Activated T-helper 1 cell treated with anti-CD3 and anti-CD28 coated beads, Interleukin-12 subunit alpha, Interleukin-12 subunit beta, Interleukin-2, Interleukin-4 antibody, amounts not matched to agents 30 ng/mL and 10 ng/mL and 1 ng/mL, durations not matched to agents 14 hours and 24 hours and 36 hours (primary cell): ENCODE data around the gene PPIA. TPM values are rescaled to one million over a fixed set of nuclear protein-coding genes. Genes with fewer than 3 reads are reported as not detected.

ENCODE experiments used
- DNase-seq: peaks from one replicate; pipeline ENCODE4 v3.0.0; 2021; ENCODE audit warnings: low spot score
- H3K27ac Mint-ChIP-seq: one replicate; pipeline ENCODE4 v1.8.0; 2021; ENCODE audit warnings: mild to moderate bottlenecking, mixed read lengths
- H3K27me3 Mint-ChIP-seq: one replicate; pipeline ENCODE4 v1.8.0; 2022; ENCODE audit warnings: mild to moderate bottlenecking, moderate library complexity, mixed read lengths; ENCODE audit not compliant: insufficient read depth
- H3K36me3 Mint-ChIP-seq: one replicate; pipeline ENCODE4 v1.8.0; 2021; ENCODE audit warnings: low read depth, mixed read lengths
- H3K4me1 Mint-ChIP-seq: one replicate; pipeline ENCODE4 v1.8.0; 2021; ENCODE audit warnings: low read depth, mixed read lengths
- H3K4me3 Mint-ChIP-seq: one replicate; pipeline ENCODE4 v1.8.0; 2021; ENCODE audit warnings: mild to moderate bottlenecking, moderate library complexity, mixed read lengths
- H3K9me3 Mint-ChIP-seq: one replicate; pipeline ENCODE4 v1.8.0; 2021; ENCODE audit warnings: mixed read lengths
- intact Hi-C: fragments of 100-400 bp; cut with micrococcal nuclease; formaldehyde crosslinking; loops from one replicate; pipeline ENCODE4 v1.15.1; 2024
- total RNA-seq: library from RNA; stranded (reverse); gene quantifications from 2 replicates; pipeline ENCODE4 v1.2.3, GENCODE V29; 2022

The PPIA gene
- total RNA-seq, 1 donor from 2014 or later: 2,153 TPM

GRCh38 chr7:44757311-44757710, 39.2 kb upstream of the PPIA start:
- Mint-ChIP-seq H3K27me3 (no peaks in the 10 kb centered on the region), H3K27ac (no peak overlapping the region), H3K9me3 (no peaks in the 10 kb centered on the region), H3K4me1 (peaks cover 15% of the 10 kb centered on the region), H3K36me3 (peaks cover 17% of the 10 kb centered on the region), H3K4me3 (no peak overlapping the region)
- DNase-seq: no peak
- intact Hi-C loops: no loop called here

DNA sequence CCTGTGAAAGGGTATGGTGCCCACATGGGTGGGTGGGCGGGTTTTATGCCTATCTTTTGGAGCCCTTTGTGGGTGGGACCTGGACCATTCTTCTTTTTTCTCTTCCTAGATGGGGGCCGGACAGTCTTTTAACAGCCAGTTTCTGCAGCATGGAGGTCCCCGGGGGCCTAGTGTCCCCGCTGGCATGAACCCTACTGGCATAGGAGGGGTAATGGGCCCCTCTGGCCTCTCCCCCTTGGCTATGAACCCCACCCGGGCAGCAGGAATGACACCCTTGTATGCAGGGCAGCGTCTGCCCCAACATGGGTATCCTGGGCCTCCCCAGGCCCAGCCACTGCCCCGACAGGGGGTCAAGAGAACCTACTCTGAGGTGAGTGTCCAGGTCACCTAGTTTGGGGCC, 38.7 kb upstream of the PPIA start:
- Mint-ChIP-seq H3K9me3 (no peaks in the 10 kb centered on the region), H3K4me1 (peaks cover 10% of the 10 kb centered on the region), H3K27ac (no peak overlapping the region), H3K36me3 (peaks cover 17% of the 10 kb centered on the region), H3K4me3 (no peak overlapping the region), H3K27me3 (no peaks in the 10 kb centered on the region)
- intact Hi-C loops: no loop called here
- DNase-seq: no peak

GRCh38 chr7:44759246-44759645, 37.2 kb upstream of the PPIA start:
- Mint-ChIP-seq H3K9me3 (no peaks in the 10 kb centered on the region), H3K27me3 (no peaks in the 10 kb centered on the region), H3K4me3 (no peak overlapping the region), H3K4me1 (no peaks in the 10 kb centered on the region), H3K36me3 (peaks cover 27% of the 10 kb centered on the region), H3K27ac (no peak overlapping the region)
- no peak for DNase-seq
- intact Hi-C loops: no loop called here

DNA sequence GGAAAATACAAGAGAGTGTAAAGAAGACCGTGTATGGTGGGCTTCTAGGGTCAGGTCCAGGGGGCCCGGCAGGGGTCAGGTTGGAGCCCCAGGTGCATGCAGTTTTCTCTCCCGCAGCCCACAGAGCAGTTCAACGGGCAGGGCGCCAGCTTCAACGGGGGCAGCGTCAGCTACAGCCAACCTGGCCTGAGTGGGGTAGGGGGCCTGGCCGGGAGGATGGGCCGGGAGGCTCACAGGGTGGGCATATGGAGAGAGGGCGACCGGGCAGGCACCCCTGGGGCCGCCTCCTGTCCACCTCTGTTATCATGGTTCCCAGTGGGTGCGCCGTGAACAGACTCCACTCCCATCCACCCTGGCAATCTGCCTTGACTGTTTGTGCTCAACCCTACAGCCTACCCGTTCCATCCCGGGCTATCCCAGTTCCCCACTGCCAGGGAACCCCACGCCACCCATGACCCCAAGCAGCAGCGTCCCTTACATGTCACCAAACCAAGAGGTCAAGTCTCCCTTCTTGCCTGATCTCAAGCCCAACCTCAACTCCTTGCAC, 36.4 kb upstream of the PPIA start:
- Mint-ChIP-seq H3K27ac (no peak overlapping the region), H3K9me3 (no peaks in the 10 kb centered on the region), H3K4me3 (no peak overlapping the region), H3K27me3 (no peaks in the 10 kb centered on the region), H3K36me3 (peaks cover 31% of the 10 kb centered on the region), H3K4me1 (no peaks in the 10 kb centered on the region)
- intact Hi-C loops: no loop called here
- DNase-seq: no peak

DNA sequence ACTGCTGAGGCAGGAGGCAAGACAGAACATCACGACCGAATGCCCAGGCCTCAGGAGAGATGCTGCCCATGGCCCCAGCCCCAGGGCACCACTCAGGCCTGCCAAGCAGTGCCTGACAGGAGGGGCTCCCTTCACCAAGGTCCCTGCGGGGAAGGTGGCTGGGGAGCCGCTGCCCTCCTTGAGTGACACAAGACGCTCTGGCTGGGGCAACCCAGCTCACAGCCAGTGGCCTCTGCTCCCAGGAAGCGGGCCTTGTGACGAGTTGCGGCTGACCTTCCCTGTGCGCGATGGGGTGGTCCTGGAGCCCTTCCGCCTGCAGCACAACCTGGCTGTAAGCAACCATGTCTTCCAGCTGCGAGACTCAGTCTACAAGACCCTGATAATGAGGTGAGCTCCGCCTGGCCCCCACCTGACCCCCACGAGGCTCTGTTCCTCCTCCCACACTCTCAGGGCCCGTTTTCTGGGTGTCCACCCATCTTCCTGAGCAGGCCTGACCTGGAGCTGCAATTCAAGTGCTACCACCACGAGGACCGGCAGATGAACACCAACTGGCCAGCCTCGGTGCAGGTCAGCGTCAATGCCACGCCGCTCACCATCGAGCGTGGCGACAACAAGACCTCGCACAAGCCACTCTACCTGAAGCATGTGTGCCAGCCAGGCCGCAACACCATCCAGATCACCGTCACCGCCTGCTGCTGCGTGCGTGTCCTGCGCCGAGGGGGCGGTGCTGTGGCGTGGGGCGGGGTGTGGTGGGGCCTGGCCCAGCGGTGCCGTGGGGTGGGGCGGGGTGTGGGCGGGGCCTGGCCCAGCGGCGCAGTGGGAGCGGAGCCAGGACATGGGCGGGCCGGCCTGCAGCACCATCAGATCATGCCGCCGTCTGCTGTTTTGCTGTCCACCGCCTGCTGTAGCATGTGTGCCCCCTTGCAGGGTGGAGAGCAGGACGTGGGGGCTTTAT, 35.0 kb upstream of the PPIA start:
- no peaks in the 10 kb centered on the region for H3K4me1 Mint-ChIP-seq
- no peaks in the 10 kb centered on the region for H3K9me3 Mint-ChIP-seq
- H3K27ac Mint-ChIP-seq: no peak overlapping the region
- H3K4me3 Mint-ChIP-seq: no peak overlapping the region
- DNase-seq: no peak
- intact Hi-C loops: no loop called here
- H3K36me3 Mint-ChIP-seq: peaks cover 33% of the 10 kb centered on the region
- no peaks in the 10 kb centered on the region for H3K27me3 Mint-ChIP-seq

GRCh38 chr7:44762300-44762699, 34.2 kb upstream of the PPIA start:
- Mint-ChIP-seq H3K27me3 (no peaks in the 10 kb centered on the region), H3K27ac (no peak overlapping the region), H3K4me1 (no peaks in the 10 kb centered on the region), H3K4me3 (no peak overlapping the region), H3K36me3 (peaks cover 38% of the 10 kb centered on the region), H3K9me3 (no peaks in the 10 kb centered on the region)
- intact Hi-C loops: no loop called here
- no peak for DNase-seq

DNA sequence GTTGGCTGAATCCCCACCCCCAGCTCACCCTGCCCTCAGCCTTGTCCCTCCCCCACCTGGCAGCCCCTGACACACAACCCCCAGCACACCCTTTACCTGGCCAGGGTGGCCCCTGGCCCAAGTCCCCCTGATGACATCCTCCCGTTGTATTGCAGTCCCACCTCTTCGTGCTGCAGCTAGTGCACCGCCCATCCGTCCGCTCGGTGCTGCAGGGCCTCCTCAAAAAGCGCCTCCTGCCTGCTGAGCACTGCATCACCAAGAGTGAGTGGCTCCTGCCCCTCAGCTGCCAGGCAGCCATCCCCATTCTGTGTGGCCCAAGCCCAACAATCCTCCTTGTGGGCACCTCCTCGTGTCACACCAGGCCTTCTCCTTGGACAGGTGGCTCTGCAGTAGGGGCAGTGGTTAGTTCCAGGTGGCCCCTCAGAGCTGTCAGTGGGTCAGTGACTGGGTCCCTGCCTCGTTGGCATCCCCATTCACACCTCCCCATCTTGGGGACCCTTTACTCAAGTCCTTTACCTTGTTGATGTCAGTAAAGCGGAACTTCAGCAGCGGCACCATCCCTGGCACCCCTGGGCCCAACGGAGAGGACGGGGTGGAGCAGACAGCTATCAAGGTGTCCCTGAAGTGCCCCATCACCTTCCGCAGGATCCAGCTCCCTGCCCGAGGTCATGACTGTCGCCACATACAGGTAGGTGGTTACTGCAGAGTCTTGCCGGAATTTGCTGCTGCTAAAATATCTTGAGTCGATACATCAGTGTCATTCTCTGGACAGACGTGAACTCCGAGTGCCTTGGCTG, 33.6 kb upstream of the PPIA start:
- no peak overlapping the region for H3K27ac Mint-ChIP-seq

DNA sequence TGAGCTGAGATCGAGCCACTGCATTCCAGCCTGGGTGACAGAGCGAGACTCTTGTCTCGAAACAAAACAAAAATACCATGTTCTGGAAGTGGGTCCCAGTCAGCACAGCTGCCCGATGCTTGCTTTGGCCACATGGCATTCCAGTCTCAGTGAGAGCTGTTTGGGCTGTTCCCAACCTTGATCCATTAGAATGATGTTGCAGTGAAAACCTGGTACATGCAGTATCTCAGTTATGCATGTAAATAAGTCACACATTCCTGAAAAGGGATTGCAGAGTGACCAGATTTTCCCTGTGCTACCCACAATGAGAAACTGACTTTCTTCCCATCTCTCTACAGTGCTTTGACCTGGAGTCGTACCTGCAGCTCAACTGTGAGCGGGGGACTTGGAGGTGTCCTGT, 32.4 kb upstream of the PPIA start:
- no peak for DNase-seq
- Mint-ChIP-seq H3K27ac (no peak overlapping the region), H3K36me3 (peaks cover 52% of the 10 kb centered on the region), H3K27me3 (no peaks in the 10 kb centered on the region), H3K4me1 (peaks cover 17% of the 10 kb centered on the region), H3K9me3 (no peaks in the 10 kb centered on the region), H3K4me3 (no peak overlapping the region)
- intact Hi-C loops: no loop called here

More for the DNA sequence above, 33.6 kb upstream of the PPIA start:
- Mint-ChIP-seq H3K9me3 (no peaks in the 10 kb centered on the region), H3K27me3 (no peaks in the 10 kb centered on the region), H3K36me3 (peaks cover 43% of the 10 kb centered on the region), H3K4me1 (peaks cover 5% of the 10 kb centered on the region), H3K4me3 (no peak overlapping the region)
- intact Hi-C loops: no loop called here
- no peak for DNase-seq

DNA sequence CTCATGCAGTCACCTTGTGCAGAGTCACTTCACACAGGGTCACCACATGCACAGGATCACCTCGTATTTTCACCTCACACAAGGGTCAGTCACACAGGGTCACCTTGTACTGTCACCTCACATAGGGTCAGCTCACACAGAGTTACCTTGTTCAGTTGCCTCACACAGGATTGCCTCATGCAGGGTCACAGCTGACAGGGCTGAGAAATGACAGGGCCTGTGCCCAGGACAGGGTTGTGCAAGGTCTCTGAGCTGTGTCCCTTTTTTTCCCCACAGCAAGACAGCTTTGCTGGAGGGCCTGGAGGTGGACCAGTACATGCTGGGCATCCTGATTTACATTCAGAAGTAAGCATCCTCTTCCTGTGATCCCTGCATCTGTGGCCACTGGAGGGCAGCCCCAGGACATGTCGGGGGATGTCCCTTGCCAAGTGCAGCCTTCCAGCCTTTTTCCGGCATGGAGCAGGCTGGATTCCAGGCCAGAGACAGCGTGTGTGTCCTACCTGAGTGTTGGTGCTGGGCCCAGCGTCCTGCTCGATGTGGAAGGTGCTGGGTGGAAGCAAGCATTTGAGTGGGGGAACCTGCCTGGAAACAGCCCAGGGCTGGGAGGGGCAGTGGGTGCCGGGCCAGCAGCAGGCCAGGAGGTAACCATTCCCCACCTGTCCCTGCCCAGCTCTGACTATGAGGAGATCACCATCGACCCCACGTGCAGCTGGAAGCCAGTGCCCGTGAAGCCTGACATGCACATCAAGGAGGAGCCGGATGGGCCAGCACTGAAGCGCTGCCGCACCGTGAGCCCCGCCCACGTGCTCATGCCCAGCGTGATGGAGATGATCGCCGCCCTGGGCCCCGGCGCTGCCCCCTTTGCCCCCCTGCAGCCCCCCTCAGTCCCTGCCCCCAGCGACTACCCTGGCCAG, 31.6 kb upstream of the PPIA start:
- Mint-ChIP-seq H3K36me3 (peaks cover 50% of the 10 kb centered on the region), H3K9me3 (no peaks in the 10 kb centered on the region), H3K27ac (no peak overlapping the region), H3K27me3 (no peaks in the 10 kb centered on the region), H3K4me1 (peaks cover 25% of the 10 kb centered on the region), H3K4me3 (no peak overlapping the region)
- intact Hi-C loops: no loop called here
- no peak for DNase-seq

GRCh38 chr7:44765579-44766415, 30.7 kb upstream of the PPIA start:
- Mint-ChIP-seq H3K27me3 (no peaks in the 10 kb centered on the region), H3K36me3 (peaks cover 49% of the 10 kb centered on the region), H3K9me3 (no peaks in the 10 kb centered on the region), H3K4me3 (no peak overlapping the region), H3K4me1 (peaks cover 32% of the 10 kb centered on the region), H3K27ac (no peak overlapping the region)
- intact Hi-C loops: no loop called here
- no peak for DNase-seq

- Mint-ChIP-seq H3K4me1 (peaks cover 38% of the 10 kb centered on the region), H3K27ac (no peak overlapping the region), H3K4me3 (no peak overlapping the region), H3K27me3 (no peaks in the 10 kb centered on the region), H3K9me3 (no peaks in the 10 kb centered on the region), H3K36me3 (peaks cover 49% of the 10 kb centered on the region)
- DNase-seq: no peak
- intact Hi-C loops: no loop called here
Observed at GRCh38 chr7:44766416-44766801, 30.1 kb upstream of the PPIA start.
